ENCODE measurements around the gene ACYP1.

DNA sequence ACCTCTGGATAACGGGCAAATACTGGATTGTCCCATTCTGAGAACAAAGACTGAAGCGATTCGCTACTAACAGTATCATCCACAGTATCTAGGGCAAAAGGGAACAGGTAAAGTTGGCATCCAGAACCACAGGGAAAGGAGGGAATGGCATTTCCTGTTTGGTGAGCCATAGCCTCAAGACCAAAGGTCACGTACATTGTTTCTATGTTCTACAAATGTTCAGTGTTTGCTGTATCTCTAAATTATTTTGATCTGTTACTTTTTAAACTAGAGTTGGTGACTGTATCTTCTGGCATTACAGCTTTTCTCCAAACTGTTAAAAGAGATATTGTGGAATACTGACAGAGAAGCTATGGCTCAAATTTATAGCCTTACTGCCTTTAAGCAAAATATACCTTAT lies 22.2 kb downstream of the ACYP1 start:
- TF ChIP-seq, protein P1, sequence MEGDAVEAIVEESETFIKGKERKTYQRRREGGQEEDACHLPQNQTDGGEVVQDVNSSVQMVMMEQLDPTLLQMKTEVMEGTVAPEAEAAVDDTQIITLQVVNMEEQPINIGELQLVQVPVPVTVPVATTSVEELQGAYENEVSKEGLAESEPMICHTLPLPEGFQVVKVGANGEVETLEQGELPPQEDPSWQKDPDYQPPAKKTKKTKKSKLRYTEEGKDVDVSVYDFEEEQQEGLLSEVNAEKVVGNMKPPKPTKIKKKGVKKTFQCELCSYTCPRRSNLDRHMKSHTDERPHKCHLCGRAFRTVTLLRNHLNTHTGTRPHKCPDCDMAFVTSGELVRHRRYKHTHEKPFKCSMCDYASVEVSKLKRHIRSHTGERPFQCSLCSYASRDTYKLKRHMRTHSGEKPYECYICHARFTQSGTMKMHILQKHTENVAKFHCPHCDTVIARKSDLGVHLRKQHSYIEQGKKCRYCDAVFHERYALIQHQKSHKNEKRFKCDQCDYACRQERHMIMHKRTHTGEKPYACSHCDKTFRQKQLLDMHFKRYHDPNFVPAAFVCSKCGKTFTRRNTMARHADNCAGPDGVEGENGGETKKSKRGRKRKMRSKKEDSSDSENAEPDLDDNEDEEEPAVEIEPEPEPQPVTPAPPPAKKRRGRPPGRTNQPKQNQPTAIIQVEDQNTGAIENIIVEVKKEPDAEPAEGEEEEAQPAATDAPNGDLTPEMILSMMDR (conservative IDR thresholded peaks at IDR 0.05; ENCODE audit: low read length) = no peak
- TF ChIP-seq EZH2phosphoT487 (IDR thresholded peaks at IDR 0.05; ENCODE audit: borderline replicate concordance) = no peak

All from Loucy (cell line).